HG03108 (cell line): ENCODE results near the gene ARL10.
A peak's percentile ranks its signal among the peaks of the same experiment; 100 is the strongest.
"Not testable (repeated sequence)": the region's sequence is repeated elsewhere in the genome, so short reads cannot be mapped to it uniquely, and the experiment has no call there.

Experiments
- ATAC-seq: cut with Tn5 transposase; IDR thresholded peaks from one replicate; pipeline ENCODE4 v1.9.1; 2021; ENCODE audit warnings: moderate library complexity; ENCODE audit not compliant: unreplicated experiment

The ARL10 gene

DNA sequence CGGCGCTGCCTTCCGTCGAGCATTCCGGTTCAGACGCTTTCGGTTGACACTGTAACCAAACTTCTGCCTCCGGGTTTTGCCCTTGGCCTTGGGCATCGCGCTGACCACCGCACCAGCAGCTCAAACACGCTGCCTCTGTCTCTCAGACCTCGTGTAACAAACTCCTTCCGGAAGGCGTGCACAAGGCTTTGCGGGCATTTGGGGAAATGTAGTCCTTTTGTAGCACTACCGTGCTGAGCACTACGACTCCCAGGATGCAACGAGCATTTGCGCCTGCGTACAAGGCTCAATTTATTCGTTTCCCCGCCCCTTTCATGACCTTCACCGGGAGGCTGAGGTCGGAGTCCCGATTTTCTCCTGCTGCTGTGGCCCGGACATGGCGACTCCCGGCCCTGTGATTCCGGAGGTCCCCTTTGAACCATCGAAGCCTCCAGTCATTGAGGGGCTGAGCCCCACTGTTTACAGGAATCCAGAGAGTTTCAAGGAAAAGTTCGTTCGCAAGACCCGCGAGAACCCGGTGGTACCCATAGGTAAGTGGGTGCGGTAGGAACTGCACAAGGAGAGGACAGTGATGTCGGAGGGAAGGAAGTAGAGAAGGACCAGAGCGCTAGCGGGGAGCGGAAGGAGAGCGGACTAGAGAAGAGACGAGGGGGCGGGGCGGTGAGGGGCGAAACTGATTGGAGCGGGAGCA, 23.3 kb downstream of the ARL10 start, which contains the start of the genes HIGD2A and NOP16:
Gene HIGD2A (plus strand): TSS at position 308 of the 691 bp plus-strand sequence. CDS start 69 bp downstream, at position 377.
Gene NOP16 (minus strand): TSS at position 155 of the 691 bp plus-strand sequence. CDS start 59 bp downstream, at position 96.
- peak; percentile 87 for ATAC-seq

DNA sequence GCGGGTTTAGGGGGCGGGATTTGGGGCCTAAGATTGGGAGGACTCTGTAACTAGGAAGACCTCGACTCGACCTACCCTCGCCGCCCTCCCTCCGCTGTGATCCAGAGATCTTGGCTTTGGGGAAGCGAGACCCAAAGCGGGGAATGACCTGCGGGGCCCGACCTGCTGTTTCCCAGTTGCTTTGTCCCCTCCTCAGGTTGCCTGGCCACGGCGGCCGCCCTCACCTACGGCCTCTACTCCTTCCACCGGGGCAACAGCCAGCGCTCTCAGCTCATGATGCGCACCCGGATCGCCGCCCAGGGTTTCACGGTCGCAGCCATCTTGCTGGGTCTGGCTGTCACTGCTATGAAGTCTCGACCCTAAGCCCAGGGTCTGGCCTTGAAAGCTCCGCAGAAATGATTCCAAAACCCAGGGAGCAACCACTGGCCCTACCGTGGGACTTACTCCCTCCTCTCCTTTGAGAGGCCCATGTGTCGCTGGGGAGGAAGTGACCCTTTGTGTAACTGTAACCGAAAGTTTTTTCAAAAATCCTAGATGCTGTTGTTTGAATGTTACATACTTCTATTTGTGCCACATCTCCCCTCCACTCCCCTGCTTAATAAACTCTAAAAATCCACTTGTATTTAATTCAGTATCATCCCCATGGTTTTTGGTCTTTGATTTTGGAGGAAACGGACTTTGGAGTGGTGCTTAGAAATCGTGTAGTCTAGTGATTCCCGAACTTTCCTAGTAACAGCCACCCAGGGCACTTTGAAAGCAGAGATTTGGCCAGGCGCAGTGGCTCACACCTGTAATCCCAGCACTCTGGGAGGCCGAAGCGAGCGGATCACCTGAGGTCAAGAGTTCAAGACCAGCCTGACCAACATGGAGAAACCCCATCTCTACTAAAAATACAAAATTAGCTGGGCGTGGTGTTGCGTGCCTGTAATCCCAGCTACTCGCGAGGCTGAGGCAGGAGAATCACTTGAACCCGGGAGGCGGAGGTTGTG, 24.1 kb downstream of the ARL10 start:
- peak; percentile 21 for ATAC-seq

DNA sequence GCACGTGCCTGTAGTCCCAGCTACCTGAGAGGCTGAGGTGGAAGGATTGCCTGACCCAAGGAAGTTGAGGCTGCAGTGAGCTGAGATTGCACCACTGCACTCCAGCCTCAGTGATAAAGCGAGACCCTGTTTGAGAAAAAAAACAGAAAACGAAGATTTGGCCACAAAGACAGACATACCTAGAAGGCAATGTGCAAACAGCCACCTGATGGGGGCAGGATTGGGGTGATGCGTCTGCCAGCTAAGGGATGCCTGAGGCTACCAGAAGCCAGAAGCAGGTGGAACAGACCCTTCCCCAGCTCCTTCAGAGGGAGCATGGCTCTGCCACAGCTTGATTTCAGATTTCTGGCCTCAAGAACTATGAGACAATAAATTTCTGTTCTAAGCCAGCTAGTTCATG, 26.2 kb downstream of the ARL10 start:
- ATAC-seq, result no peak

DNA sequence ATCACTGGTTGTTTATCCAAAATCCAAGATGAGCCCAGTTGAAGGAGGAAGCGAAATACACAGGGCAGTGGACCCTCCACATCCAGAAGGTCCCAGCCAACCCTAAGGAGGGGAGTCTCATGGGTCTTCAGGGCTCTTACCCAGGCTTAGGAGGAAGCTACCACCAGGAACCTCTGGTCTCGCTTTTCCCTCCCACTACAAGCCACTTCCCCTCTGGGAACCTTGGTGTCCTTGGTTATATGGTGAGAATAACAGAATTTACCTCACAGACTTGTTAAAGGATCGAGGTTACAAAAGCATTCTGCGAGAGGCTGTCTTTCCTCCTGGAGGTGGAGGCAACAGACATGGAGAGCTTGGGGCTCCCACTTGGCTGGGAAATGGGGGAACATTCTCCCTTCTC, 26.7 kb downstream of the ARL10 start:
- ATAC-seq, result no peak

DNA sequence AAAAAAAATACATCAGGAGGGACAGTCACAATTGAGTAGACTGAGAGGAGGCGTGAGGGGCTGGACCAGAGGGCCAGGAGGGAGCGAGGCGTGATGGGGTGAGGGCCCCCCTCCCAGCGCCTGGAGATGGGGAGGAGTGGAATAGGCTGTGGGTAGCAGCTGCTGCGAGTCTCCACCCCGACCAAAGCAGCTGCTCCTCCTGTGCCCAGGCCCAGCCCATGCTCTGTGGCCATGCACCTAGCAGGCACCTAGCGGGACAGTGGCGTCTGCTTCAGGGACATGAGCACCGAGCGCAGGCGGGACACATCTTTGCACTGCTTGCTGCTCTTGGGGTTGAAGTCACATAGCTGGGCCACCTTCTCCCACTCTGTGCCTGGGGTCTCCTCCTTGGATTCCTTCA, 27.2 kb downstream of the ARL10 start:
- ATAC-seq, result no peak

DNA sequence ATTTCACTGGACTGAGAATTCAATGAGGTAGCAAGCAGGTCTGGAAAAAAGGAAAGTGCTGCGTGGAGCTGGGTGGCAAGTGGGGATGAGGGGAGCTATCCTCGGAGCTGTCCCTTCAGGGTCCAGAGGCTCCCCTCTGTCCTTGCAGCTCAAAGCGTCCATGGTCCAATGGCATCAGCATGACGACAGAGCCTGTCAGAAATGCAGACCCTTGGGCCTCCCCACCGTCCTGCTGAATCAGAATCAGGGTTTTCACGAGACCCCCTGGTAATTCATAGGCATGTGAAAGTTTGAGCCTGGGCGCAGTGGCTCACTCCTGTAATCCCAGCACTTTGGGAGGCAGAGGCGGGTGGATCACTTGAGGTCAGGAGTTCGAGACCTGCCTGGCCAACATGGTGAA, 28.8 kb downstream of the ARL10 start:
- ATAC-seq, result no peak

DNA sequence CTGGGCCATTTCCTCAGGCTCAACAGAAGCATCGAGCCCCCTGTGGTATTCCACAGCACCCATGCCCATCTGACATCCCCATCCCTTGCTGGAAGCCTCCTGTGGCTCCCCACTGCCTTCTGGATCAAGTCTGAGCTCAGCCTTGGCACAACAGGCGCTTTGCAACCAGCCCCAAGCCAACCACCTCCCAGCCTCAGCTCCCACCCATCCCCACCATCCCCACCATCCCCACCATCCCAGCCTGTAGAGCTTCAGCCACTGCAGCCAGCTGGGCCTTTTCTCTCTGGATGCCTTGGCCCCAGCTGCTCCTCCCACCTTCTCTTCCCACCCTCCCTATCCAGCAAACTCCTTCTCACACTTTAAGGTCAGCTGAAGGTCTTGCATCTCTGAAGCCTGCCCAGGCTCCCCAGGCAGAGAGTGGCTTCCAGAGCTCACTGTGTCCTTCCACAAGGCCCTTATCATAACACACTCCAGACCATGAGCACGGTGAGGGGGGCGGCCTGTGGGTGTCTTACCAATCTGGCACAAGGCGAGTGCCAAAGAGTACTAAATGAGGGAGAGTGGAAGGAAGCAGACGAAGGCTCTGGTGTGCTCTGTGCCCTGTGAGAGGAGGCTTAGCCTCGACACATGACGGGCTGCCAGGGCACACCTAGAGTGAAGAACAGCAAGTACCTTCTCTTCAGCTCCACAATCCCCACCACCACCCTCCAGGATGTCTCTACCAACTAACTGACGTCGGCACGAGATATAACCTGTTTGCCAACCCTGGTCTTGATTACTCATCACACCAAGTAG, 29.8 kb downstream of the ARL10 start:
- no peak for ATAC-seq

DNA sequence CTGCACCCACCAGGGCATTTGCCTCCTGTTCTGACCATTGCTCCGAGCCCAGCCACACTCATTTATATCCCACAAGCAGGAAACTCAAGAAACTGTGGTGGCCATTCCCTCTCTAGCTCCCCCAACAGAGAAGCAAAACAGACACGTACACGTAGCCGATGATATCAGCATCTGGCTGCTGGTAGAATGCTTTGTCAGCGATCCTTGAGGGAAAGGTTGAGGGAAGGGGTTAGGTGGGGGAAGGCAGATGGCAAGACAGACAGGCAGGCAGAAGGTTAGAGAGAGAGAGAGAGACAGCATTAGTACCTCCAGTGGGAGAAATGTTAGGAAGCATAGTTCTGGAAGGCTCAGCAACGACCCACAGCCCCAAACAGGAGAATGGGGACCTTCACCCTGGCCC, 31.0 kb downstream of the ARL10 start:
- ATAC-seq, result no peak

DNA sequence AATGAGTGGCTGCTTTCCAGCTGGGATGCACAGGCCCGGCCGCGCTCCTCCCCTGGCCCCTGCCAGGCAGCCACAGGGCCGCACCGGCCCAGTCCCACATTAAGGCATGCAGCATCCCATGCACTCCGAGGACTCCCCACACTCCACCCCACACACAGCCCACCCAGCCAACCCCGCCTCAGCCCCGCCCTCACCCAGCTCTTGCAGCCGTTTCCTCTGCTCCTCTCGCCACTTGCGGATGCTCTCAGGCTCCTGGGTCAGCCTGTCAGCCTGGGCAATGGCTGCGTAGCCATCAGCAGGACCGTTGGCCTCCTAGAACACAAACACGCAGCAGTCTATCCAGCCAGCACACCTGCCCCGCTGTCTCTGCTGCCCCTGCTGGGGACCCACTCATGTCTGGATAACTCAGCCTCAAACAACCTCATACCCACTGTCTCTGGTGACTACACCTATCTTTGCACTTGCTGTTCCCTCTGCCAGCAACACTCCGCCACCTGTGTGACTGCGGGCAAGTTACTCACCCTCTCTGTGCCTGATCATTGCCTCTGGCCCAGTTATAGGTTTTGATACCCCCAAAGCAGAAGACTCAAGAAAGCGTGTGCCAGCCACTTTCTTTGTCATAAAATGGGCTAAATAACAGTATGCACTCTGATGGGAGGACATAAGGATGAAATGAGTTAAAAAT, 32.6 kb downstream of the ARL10 start:
- ATAC-seq, result no peak

DNA sequence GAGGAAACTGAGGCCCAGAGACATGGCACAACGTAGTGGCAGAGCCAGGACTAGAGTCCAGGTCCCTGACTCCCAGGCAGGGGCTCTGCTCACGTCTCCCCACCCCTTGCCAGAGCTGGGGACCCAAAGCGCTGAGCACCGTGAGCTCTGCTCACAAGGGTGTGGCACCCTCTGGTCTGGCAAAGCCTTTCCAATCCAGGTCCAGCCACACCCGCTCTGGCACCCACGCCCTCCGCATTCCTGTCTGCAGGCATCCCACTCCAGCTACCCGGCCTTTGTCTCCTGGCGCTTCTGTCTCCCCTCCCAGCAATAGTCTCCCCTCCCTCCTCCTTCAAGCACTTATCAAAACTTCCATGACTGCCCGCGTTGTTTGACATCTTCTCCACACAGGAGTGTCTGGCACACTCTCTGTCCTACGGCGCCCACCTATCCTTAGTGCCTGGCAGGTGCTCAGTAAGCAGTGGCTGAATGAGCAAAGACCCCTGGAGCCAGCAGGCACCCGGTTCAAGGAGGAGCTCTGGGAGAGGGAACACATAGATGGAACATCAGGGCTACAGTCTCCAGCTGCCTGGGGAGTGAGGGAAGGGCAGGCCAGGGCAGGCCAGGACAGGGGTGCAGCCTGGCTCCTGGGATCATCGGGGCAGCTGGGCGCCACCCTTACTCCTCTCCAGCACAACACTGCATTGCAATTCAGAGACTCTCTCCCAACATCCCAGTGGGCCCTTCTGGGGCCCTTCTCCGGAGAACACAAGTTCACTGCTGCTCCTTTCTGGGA, 35.3 kb downstream of the ARL10 start:
- ATAC-seq, result no peak

DNA sequence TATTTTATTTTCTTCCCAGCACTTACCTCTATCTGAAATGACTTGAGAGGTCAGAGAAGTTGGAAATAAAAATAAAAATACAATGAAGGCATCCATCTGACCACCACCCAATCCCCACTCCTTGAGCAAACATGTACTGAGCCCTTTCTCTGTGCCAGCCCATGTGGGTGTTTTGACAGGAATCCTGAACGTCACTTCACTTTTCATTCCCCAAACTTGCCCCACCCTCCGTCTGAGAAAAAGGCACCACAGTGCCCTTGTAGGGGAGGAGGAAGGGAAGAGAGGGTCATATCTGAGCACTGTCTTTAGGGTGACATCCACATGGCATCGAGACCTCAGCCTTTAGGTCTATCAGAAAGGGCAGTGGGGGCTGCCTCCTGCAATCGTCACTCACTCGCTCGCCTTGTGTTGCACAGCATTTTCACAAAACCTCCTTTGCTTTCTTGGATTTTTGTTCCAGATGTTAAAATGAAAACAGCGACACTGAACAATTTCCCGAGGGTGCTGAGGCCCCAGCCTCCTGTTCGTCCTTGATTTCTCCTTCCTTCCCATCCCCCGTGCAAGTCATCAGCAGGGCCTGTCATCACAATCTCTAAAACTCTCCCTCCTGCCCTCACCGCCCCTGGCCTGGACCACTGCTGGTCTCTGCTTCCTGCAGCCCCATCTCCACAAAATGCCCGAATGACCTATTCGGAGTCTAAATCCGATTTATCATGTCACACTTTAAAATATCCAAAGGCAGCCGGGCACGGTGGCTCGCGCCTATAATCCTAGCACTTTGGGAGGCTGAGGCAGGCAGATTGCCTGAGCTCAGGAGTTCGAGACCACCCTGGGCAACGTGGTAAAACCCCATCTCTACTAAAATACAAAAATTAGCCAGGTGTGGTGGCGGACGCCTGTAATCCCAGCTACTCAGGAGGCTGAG, 36.3 kb downstream of the ARL10 start:
- no peak for ATAC-seq

DNA sequence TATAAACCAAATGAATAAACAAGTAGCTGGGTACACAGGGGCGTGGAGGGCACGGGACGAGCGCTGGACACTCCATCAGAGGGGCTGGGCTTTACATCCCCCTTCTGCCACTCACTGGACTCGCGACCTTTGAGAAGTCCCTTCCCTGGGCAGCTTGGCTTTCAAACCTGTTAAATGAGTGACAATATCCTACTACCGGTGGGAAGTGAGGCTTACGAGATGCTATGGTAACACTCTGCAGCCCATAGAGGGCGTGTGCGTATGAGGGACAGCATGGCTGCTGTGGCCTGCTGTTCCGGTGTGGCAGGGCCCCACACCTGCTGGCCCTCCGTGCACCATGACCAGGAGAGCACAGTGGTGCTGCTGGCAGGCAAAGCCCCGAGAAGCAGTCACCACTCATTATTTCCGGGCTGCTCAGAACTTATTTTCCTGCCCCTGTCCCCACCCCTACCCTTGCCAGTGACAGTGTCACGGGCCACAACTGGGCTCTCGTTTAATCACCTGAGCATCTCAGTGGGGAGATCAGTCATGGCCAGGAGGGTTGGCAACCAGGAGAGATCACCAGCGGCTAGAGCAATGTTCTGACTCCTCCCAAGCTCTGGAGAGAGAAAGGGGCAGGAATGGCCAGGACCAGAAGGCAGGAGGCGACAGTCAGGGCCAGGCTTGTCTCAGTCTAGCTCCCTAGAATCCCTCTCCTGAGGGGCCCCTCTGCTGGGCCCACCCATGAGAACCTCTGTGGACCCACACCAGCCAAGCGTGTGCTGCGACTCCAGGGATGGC, 40.6 kb downstream of the ARL10 start:
- ATAC-seq, result no peak

DNA sequence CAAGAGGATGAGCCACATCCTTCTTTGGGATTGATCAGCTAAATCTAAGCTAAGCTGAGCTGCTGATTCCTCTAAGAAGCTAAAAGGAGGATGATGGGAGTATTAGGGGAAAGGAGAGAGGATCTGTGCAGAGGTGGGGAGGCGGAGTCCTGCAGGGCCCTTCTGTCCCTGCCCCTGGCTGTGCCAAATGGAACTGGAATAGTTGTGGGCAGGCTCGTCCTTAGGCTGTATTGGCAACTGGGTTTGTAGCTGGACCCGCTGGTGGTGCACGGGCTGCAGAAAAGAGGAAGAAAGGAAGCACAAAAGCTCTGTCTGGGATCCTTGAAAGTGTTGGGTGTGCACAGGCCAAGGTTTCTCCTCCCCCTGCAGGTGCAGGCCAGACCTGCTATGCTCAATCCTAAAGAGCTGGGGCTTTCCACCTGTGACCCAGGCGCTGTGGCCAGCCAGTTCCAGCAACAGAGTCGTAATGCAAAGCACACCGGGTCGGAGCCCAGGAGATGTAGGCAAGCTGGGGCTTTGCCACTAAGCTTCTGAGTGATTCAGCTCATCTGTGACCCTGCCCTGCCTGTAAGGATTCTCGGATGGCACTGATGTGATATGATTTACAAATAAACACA, 41.3 kb downstream of the ARL10 start:
- ATAC-seq, result no peak

DNA sequence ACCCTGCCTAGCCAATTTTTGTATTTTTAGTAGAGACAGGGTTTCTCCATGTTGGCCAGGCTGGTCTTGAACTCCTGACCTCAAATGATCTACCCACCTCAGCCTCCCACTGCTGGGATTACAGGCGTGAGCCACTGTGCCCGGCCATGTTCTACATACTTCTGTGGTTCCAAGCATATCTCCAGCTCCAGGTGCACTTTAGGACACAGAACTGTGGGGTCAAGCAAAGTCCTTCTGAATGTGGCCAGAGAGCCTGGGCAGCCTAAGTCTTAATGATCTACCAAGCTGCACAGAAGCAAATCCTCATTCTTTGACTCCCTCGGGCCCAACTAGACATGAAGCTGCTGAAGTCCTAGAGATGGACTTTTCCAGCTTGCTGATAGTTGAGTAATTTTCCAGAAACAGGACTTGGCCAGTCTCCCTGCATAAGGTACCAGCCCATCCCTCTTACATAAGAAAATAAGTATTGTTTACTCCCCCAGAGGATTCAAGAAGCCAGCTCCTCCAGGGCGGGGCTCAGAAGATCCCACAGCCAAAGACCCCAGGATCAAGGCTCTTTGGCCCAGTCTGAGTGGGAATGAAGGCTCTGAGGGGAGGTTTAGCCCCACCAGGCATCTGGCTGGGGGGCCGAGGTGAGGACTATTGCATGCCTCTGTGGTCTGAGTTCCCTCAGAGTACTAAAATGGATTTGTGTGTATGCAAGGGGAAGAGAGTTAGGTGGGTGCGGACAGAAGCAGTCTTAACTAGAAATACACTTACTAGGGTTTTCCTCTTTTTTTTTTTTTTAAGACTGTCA, 42.4 kb downstream of the ARL10 start:
- no peak for ATAC-seq

DNA sequence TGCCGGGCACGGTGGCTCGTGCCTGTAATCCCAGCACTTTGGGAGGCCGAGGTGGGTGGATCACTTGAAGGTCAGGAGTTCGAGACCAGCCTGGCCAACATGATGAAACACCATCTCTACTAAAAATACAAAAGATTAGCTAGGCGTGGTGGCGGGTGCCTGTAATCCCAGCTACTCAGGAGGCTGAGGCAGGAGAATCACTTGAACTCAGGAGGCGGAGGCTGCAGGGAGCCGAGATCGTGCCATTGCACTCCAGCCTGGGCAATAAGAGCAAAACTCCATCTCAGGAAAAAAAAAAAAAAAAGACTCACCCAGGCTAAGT, 42.9 kb downstream of the ARL10 start:
- ATAC-seq, result not testable (repeated sequence)

DNA sequence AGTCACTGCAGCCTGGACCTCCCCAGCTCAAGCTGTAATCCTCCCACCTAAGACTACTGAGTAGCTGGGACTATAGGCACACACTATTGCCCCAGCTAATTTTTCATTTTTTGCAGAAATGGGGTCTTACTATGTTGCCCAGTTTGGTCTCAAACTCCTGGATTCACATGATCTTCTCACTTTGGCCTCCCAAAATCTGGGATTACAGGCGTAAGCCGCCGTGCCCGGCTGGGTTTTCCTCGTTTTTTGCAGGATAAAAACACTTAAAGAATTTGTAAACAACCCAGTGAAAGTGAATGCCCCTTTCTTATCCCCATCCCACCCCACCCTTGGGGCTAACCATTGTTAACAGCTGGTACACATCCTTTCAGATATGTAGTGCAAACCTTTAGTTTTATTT, 43.3 kb downstream of the ARL10 start:
- ATAC-seq, result no peak

DNA sequence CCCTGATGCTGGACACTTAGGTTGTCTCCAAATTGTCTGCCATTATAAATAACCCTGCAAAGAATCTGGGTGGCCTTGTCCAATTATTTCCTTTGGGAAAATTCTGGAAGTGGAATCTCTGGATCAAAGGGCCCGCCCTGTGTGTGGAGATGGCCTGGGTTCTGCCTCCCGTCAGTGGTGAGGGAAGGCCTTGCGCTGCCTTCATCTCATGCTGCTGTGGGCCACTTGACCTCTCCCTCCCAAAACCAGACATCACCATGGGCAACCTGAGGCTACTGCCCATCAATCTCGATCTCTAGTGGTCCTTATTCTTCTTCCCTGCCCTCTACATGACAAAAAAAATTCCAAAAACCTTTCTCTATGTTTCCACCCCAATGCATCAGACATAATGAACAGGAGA, 44.5 kb downstream of the ARL10 start:
- ATAC-seq, result no peak
